Measurements from ENCODE around the gene CRIP1. TPM values are rescaled to one million over a fixed set of nuclear protein-coding genes. Genes with fewer than 3 reads are reported as not detected.

CRIP1 gene
- polyA plus RNA-seq, 4 donors: 27.1 to 44.2 (median 36.0) TPM

DNA sequence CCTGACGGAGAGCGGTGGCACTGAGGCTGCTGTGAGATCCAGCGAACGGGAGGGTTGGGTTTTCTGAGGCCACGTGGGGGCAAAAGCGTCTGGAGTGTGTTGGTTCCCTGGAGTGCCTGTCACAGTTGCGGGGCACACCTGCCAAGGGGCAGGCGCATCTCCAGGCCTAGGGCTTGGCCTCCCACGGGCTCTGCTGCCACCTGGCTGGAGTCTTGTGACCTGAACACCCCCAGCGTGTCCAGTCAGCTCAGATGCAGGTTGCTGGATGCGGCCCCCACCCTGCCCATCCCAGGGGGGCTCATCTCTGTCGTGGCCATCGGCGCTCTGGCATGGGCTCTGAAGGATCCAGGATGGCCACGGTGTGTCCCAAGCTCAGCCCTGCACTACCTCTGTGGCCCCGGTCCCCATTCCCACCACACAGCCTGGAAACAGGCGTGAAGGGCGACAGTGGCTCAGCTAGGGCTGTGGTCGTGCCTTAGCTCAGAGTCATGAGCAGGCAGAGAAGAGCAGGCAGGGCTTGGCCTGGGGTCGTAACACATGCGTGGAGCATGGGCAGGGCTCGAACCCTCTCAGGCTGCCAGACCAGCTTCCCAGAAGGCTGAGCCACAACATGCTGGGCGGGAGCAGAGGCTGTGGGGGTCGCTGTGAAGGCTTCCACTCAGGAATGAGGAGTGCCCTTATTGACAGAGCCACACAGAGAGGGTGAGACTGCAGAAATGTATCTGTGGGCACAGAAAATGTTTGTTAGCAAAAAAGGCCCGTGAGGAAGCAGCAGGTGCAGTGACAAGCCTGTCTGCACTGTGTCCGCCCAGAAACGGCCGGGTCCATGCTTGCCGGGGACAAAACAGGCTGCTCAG, 35.6 kb upstream of the CRIP1 start:
- no peak for DNase-seq (ENCODE audit: low read depth in 4 of 4, low spot score in 3 of 4)

DNA sequence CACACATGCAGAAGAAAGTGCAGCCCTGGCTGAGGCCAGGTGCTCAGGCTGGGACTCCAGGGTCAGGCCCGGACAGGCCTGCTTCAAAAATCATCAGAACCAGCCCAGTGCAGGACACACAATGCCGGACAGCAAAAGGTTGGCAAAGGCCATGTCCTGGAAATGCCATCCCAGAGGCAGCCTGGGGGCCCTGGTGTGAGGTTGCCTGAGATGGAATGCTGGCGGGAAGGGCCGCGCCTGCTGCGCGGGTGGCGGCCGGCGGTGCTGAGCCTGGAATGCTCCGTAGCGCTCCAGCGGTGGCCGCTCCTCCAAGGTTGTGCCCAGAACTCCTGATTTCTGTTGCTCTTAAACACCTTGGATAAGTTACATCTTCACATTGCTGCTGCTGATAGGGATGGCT, 33.7 kb upstream of the CRIP1 start:
- DNase-seq (ENCODE audit: low read depth in 4 of 4, low spot score in 3 of 4): no peak

DNA sequence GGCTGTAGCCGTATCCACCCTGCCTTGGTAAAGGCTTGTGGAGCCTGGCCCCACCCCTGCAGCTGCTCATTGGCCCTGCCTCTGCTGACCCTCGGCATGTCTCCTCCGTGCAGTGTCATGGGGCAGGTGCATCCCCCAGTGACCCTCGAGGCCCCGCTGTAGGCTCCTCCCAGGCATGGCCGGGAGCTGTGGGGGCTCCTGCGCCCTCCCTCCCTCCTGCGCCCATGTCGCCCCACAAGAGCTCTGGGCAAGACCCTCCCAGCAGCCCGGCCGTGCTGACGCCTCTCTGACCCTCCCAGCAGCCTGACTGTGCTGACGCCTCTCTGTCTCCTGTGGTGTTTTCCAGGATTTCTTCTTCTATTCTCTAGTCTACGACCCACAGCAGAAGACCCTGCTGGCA, 32.8 kb upstream of the CRIP1 start:
- no peak for DNase-seq (ENCODE audit: low read depth in 4 of 4, low spot score in 3 of 4)

DNA sequence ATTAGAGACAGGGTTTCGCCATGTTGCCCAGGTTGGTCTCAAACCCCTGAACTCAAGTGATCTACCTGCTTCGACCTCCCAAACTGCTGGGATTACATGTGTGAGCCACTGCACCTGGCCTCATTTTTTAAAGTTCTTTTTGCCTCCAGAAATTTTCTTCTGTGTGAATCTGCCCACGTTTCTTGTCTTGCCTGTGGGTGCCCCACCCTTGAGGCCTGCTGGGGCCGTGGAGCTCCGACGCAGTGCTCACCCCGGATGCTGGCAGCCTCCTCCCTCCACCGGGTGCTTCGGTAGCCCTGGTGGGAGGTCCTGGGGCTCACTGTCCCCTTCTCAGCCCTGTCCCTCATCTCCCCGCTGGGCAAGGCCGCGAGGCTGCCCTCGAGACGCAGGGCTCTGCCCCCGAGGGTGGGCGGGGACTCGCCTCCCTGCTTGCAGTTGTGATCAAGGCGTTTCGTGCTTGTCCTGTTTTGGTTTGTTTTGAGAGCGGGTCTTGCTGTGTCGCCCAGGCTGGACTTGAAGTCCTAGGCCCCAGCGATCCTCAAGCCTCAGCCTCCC, 31.5 kb upstream of the CRIP1 start:
- no peak for DNase-seq (ENCODE audit: low read depth in 4 of 4, low spot score in 3 of 4)

DNA sequence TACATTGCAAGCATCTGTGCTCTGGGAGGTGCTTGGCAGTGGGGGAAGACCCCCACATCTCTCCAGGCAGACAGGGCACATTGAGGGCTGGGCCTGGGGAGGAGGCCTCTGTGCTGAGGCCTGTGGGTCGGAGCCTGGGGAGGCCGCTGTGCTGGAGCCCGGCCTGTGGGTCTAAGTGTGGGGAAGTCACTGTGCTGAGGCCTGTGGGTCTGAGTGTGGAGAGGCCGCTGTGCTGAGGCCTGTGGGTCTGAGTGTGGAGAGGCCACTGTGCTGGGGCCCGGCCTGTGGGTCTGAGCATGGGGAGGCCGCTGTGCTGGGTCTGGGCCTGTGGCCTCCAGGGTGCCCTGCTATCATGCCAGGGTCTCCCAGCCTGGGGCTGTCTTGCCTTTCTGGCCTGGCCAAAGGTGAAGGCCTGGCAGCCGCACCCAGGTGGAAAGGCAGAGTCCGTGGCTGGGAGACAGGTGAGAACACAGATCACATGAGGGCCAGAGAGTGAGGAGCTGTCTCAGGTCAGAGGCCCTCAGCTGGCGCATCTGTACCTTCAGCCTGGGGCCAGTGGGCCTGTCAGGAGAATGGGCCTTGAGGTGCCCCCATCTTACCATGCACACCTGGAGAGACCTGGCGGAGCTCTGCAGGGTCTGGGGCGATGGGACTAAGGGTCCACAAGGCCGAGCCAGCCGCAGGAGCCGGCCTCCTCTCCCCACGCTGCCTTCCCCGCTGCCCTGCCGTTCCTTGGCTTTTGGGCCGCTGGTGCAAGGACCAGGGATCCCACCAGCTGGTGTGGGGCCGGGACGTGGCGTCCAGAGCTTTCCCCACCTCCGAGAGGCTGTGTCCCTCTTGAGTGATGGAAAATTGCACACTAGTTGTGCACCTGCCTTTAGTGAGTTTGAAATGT, 30.7 kb upstream of the CRIP1 start:
- DNase-seq (ENCODE audit: low read depth in 4 of 4, low spot score in 3 of 4): no peak

DNA sequence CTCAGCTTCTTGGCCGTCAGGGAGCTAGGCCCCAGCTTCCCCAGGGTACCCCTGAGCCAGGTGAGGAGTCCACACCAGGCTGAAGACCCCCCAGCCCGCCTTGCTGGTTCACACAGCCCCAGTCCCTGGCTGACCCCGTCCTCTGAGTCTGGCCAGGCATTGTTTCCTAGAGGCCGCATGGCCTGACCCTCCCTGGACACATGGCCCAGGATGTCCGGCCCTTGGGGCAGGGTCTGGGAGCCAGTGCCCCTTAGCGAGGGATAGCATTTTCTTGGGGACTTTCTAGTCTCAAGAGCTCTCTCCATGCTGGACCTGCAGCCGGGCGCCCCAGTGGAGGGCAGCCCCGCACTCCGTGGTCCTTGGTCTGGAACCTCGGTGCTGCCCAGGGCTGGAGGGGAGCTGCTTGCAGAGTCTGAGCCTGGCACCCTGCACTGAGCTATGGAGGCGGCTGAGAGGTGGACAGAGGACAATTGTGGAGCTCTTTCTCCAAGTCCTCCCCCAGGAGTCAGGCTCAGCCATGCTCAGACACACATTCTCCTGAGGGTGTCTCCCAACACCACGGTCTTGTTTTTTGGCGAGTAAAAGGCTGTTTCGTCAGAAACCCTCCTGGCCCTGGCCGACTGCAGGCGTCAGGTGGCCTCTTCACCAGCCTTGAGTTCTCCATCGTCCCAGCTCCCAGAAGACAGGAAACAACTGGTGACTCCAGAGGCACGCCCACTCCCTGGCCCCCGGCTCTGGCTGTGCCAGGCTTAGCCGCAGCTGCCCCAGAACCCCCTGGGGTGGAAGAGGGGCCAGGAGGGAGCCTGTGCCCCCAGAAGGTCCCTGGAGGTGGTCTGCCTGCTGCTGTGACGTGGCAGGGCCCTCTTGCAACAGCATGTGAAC, 29.7 kb upstream of the CRIP1 start:
- no peak for DNase-seq (ENCODE audit: low read depth in 4 of 4, low spot score in 3 of 4)

DNA sequence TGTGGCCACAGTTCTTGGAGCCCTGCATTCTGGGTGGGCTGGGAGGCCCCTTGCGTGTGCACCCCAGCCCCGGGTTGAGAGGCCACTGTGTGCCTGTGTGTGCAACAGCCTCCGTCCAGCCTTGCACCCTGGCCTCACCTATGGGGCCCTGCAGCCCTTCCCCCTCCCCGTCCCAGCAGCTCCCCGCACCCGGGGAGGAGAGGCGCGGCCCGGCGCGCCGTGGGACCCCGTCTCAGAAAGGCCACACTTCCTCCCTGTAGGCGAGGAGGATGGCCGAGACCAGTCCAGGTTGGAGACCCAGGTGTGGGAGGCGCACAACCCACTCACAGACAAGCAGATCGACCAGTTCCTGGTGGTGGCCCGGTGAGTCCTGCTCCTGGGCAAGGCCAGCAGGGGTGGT, 28.7 kb upstream of the CRIP1 start:
- DNase-seq (ENCODE audit: low read depth in 4 of 4, low spot score in 3 of 4): no peak

DNA sequence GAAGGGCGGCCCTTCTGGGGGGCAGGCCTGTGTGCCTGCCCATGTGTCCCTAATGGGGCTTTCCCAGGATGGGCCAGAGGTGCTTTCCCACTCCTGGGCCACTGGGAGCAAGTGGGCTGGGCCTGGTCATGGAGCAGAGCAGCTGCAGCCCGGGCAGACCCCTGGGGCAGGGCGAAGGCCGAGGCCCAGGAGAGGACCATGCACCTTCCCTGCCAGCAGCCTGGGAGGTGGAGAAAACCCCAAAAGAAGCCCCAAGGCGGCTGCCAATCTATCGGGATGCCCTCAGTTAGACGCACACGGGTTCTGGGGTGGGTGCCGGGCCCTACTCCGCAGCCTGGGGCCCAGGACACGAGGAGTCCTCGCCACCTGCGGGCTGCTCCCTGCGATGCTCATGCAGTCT, 28.1 kb upstream of the CRIP1 start:
- no peak for DNase-seq (ENCODE audit: low read depth in 4 of 4, low spot score in 3 of 4)

DNA sequence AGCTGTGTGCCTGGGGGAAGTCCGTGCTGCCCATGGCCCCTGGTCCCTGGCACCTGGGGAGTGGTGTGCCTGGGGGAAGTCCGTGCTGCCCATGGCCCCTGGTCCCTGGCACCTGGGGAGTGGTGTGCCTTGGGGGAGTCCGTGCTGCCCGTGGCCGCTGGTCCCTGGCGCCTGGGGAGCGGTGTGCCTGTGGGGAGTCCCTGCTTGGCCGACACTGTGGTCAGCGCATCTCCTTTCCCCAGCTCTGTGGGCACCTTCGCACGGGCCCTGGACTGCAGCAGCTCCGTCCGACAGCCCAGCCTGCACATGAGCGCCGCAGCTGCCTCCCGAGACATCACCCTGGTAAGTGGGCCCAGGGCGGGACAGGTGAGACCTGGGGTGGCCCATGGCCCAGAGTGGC, 26.6 kb upstream of the CRIP1 start:
- no peak for DNase-seq (ENCODE audit: low read depth in 4 of 4, low spot score in 3 of 4)

DNA sequence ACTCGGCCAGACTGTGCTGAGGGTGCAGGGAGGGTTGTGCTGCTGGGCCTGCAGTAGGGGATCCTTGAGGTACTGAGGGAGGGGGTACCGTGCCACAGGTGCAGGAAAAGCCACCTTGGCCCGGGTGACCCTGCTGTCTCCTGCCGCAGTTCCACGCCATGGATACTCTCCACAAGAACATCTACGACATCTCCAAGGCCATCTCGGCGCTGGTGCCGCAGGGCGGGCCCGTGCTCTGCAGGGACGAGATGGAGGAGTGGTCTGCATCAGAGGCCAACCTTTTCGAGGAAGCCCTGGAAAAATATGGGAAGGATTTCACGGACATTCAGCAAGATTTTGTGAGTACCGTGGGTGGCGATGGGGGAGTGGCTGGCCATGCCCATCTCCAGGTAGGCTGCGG, 26.1 kb upstream of the CRIP1 start:
- DNase-seq (ENCODE audit: low read depth in 4 of 4, low spot score in 3 of 4): no peak

DNA sequence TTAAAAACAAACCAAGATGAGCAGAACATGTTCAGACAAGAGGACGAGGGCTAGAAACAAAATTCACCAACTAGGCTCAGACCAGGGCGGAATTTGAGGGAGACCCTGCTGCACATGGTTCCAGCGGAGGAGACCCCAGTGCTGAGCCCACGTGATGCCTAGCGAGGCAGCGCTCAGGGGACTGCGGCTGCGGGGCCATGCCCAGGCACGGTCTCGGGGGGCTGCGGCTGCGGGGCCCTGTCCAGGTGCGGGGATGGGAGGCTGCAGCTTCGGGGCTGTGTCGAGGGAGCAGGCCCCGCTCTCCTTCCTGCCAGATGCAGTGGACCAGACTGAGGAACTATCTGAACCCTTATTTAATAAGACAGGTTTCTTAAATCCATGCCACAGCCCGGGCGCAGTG, 24.8 kb upstream of the CRIP1 start:
- DNase-seq (ENCODE audit: low read depth in 4 of 4, low spot score in 3 of 4): no peak

DNA sequence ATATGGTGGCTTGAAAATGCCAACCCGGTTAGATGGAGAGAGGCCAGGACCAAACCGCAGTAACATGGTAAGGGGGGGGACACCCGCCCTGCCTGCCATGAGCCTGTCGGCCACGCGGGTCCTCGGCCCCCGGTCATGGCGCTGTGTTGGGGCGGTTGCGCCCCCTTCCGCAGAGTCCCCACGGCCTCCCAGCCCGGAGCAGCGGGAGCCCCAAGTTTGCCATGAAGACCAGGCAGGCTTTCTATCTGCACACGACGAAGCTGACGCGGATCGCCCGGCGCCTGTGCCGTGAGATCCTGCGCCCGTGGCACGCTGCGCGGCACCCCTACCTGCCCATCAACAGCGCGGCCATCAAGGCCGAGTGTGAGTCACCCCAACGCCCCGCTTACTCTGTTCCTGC, 22.2 kb upstream of the CRIP1 start:
- DNase-seq (ENCODE audit: low read depth in 4 of 4, low spot score in 3 of 4): no peak

DNA sequence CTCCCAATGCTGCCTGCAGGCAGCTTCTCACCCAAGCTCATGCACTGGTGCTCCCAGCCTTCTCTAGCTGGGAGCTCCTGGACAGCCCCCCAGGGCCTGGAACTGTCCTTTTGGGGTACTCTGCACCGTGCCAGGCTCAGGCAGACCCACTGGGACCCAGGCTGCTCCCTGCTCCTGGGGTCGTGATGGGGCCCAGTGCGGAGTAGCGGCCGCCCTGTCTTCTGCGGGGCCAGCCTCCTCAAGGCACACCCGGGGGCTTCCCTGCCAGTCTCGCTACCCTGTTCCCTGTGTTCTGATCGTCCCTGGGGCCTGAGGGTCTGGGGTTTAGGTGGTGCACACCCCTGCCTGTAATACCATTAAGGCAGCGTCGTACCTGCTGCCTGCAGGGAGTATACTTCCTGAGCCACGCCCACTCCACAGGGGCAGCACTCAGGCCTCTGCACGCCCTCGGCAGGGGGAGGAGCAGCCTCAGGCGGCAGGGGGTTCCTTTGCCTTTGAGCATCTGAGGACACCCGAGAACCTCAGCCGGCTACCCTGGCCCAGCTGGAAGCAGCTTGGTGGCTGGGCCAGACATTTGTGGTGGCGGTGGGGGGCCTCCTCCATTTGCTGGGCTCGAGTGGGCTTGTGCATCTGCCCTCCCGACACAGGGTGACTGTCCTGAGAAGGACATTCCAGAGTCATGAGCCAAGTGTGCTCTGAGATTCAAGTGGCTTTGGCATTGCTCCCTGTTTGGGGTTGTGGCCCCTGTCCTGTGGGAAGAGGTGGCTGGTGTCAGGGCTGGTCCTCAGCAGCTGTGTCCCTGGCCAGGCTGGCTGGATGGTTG, 21.3 kb upstream of the CRIP1 start:
- DNase-seq (ENCODE audit: low read depth in 4 of 4, low spot score in 3 of 4): no peak

DNA sequence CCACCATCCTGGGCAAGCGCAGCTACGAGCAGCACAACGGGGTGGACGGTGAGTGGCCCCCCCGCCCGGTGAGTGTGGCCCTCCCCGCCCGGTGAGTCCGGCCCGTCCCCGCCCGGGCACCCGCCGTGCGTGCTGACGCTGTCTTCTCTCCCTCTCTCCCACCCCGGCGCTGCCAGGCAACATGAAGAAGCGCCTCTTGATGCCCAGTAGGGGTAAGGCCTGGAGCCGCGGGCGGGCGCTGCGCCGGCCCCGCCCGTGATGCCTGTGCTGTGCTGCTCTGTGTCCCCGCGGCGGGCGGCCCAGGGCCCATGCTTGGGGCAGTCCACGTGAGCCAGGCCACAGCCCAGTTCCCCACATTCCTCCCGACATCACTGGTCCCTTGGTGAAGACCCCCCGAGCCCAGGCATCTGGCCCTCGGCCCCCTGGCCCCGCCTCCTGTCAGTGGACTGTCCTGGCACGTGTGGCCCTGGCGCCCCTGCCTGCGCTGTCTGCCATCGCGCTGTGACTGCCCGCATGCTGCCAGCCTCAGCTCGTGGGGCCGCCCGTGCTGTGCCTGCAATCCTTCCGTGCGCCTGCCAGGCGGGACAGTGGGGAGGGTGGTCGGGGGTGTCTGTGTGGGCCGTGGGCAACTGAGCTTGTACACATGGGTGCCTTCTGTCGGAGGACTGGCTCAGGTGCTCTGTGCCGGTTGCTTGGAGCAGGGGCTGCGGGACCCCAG, 20.0 kb upstream of the CRIP1 start:
- DNase-seq (ENCODE audit: low read depth in 4 of 4, low spot score in 3 of 4): no peak

DNA sequence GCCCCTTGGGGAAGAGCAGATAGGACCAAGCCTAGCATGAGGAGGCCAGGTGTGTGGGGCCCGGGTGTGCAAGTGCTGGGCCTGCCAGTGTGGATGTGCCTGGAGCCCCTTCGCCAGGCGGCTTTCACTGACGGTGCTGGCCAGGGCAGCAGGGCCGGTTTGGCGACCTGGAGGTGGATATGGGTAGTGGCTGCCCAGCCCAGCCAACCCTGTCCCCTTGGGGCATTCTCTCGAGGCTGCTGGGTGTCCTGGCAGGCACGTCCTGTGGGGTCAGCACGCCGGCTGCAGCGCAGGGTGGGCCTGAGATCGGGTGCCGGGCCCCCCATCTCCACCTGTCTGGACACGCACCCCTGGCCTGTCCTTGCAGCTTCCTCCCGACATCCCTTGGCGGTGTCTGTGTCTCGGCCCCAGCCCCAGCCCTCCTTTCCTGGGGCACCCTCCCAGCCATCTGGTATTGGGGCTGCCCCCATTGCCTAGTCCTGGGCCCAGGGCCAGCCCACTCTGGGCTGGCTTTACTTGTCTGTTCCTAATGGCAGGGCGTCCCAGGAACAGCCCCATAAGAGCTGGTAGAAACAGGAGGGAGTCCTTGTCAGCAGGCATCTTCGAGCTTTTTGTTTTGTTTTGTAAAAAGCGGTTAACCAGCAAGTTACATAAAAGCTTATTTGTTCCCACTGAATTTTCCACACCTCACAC, 19.3 kb upstream of the CRIP1 start:
- no peak for DNase-seq (ENCODE audit: low read depth in 4 of 4, low spot score in 3 of 4)

DNA sequence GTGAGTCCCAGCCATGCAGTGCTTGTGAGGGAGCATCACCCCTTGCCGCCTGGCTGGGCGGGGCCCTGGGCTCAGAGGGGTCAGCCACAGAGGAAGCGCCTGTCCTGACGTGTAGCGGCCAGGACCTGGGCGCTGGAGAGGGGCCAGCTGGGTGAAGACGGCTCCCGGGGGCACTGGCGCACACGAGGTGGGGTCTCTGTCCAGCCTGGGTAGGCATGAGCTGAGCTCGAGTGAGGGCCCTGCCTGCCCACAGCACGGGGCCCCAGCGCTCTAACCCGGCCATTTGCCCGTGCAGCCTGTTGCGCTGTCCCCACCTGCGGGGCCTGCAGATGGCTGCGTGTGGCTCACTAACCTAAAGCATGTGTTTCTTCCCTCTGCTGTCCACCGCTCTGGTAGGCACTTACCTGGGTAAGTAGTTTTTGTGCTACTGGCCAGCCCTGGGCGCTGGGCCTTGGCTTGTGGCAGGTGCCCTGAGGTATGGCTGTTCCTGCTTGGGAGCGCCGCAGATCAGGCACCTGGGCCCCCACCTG, 18.7 kb upstream of the CRIP1 start:
- no peak for DNase-seq (ENCODE audit: low read depth in 4 of 4, low spot score in 3 of 4)

DNA sequence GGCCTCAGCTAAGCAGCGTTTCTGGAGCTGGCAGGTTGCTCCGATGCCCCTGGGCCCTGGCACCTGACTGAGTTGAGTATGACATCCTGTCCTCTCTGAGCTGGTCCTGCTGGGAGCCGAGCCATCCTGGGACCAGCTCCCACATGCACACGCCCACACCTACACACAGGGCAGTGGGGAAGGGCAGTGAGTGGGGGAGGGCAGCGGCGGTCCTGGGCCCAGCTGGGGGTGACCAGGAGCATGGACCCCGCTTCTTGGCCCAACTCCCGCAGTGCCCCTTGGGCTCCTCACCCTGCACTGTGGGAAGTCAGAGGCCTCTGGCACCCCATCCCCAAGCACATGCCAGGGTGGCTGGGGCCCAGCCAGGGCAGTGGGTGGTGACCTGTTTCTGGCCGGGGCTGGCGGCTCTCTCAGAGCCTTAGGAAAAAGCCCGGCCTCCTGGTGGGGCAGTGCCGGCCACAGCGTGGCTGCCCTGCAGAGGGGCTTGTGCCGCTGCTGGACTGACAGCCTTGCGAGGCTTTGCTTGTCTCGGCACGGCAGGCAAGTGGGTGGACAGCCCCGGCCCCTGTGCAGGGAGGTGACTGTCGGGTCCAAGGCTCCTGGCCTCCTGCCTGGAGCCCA, 18.0 kb upstream of the CRIP1 start:
- DNase-seq (ENCODE audit: low read depth in 4 of 4, low spot score in 3 of 4): no peak

Measured in right renal pelvis (tissue), 4 donors.